ENCODE results near the gene RIIAD1. TPM values are rescaled to one million over a fixed set of nuclear protein-coding genes. Genes with fewer than 3 reads are reported as not detected.

RIIAD1 gene
- total and polyA plus RNA-seq, 2 donors from 2014 or later, result 4.0 TPM; not detected in 1

GRCh38 chr1:151713044-151713443 is 8.3 kb upstream of the RIIAD1 start:
- H3K27me3 ChIP-seq (ENCODE audit: control insufficient read depth, insufficient read depth, low read length), result peaks cover 4% of the 10 kb centered on the region

DNA sequence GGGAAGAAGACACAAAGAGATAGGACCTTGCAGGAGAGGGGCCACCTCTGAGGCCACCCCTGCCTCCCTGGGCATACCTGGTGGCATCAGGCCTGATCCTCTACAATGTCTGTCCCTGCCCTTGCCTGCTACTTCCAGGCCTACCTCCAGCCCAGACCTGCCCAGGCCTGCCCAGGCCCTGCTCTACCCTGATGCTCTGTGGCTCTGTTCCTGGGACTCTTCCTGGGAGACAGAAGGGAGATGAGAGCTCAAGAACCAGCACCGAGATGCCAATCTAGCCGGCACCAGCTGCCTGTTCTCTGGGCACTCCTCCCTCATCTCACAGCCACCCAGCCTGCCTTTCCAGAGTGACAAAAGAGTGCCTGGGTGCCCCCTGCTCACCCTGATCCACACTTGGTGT is 7.4 kb upstream of the RIIAD1 start:
- Histone ChIP-seq H3K36me3 (ENCODE audit: control insufficient read depth in 2 of 3, insufficient read depth in 3 of 3, low read length in 3 of 3) (no peaks in the 10 kb centered on the region), H3K27me3 (ENCODE audit: control insufficient read depth, insufficient read depth, low read length) (peaks cover 5% of the 10 kb centered on the region), H3K9ac (ENCODE audit: low read length in 3 of 3) (no peak overlapping the region), H3K27ac (ENCODE audit: low read depth in 2 of 2, low read length in 2 of 2) (no peak overlapping the region), H3K4me1 (ENCODE audit: control insufficient read depth in 2 of 3, insufficient read depth in 2 of 3, low read depth in 1 of 3, low read length in 3 of 3) (peaks cover 0 to 8% (median 3%) of the 10 kb centered on the region in 3 donors), H3K4me3 (ENCODE audit: low read length in 3 of 3) (no peak overlapping the region), H3K9me3 (ENCODE audit: control insufficient read depth in 2 of 3, insufficient read depth in 1 of 3, low read length in 3 of 3) (no peaks in the 10 kb centered on the region)
- FAIRE-seq, result no peak
- DNase-seq, result no peak
- no peak for TF ChIP-seq CTCF (IDR thresholded peaks at IDR 0.05; ENCODE audit: borderline replicate concordance, extremely low read depth, insufficient read depth)
- intact Hi-C loops (cut with DNase I), result no loop called here

More at GRCh38 chr1:151713044-151713443, 8.3 kb upstream of the RIIAD1 start:
- H3K4me1 ChIP-seq (ENCODE audit: control insufficient read depth in 2 of 3, insufficient read depth in 2 of 3, low read depth in 1 of 3, low read length in 3 of 3), result peaks cover 0 to 8% (median 3%) of the 10 kb centered on the region in 3 donors
- FAIRE-seq, result no peak
- H3K9ac ChIP-seq (ENCODE audit: low read length in 3 of 3), result no peak overlapping the region
- intact Hi-C loops (cut with DNase I), result no loop called here
- H3K4me3 ChIP-seq (ENCODE audit: low read length in 3 of 3), result no peak overlapping the region
- no peaks in the 10 kb centered on the region for H3K9me3 ChIP-seq (ENCODE audit: control insufficient read depth in 2 of 3, insufficient read depth in 1 of 3, low read length in 3 of 3)
- no peak for TF ChIP-seq CTCF (IDR thresholded peaks at IDR 0.05; ENCODE audit: borderline replicate concordance, extremely low read depth, insufficient read depth)
- DNase-seq, result peak in 2 of 5 donors; percentile 41 to 55
- no peaks in the 10 kb centered on the region for H3K36me3 ChIP-seq (ENCODE audit: control insufficient read depth in 2 of 3, insufficient read depth in 3 of 3, low read length in 3 of 3)
- H3K27ac ChIP-seq (ENCODE audit: low read depth in 2 of 2, low read length in 2 of 2), result no peak overlapping the region

DNA sequence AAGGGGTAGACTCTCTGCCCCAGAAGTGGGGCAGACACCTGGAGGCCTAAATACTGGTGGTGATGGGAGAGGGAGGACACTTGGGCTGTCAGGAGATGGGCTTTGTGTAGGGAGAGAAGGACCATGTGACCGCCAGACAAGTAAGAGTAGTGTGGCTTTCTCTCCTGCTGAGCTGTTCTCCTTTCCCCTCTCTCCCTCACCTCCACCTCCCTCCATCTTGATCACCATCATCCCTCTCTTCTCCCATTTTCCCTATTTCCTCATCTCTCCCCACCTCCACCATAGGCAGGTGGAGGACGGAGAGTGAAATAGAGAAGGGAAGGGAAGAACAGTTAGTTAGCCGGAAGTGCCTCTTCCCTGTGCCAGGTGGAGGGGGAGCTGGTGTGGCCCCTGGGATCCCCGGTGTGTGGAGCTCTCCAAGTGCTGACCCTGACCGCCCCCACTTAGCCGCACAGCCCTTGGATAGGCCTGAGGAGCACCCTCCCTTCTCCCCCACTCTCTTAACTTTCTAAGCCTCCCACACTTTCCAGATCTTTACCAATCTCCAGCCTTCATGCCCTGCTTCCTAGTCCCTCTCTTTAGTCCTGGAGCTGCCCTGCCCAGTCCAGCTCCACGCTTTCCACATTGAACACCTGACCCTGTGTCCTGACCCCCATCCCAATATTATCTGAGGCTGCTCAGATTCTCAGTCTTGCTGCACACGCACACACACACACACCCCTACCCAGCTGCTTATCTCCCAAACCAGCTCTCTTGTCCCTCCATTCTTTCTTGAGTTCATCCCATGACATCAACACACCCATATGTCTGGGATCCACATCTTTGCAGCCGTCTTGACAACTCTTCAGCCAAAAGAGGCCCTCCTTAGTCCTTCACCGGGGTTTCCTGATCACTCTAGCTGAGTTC is 6.2 kb upstream of the RIIAD1 start:
- FAIRE-seq (no peak), DNase-seq (no peak)
- Histone ChIP-seq H3K27ac (ENCODE audit: low read depth in 2 of 2, low read length in 2 of 2) (no peak overlapping the region), H3K9me3 (ENCODE audit: control insufficient read depth in 2 of 3, insufficient read depth in 1 of 3, low read length in 3 of 3) (no peaks in the 10 kb centered on the region), H3K27me3 (ENCODE audit: control insufficient read depth, insufficient read depth, low read length) (peaks cover 7% of the 10 kb centered on the region), H3K36me3 (ENCODE audit: control insufficient read depth in 2 of 3, insufficient read depth in 3 of 3, low read length in 3 of 3) (no peaks in the 10 kb centered on the region), H3K4me1 (ENCODE audit: control insufficient read depth in 2 of 3, insufficient read depth in 2 of 3, low read depth in 1 of 3, low read length in 3 of 3) (peaks cover 0 to 8% (median 3%) of the 10 kb centered on the region in 3 donors), H3K4me3 (ENCODE audit: low read length in 3 of 3) (no peak overlapping the region), H3K9ac (ENCODE audit: low read length in 3 of 3) (no peak overlapping the region)
- intact Hi-C loops (cut with DNase I), result no loop called here
- TF ChIP-seq CTCF (IDR thresholded peaks at IDR 0.05; ENCODE audit: borderline replicate concordance, extremely low read depth, insufficient read depth), result no peak

All from kidney (tissue), 14 donors.